Mesothelial cell of epicardium (in vitro differentiated cells): ENCODE results near the gene INHBA. TPM values are rescaled to one million over a fixed set of nuclear protein-coding genes. Genes with fewer than 3 reads are reported as not detected.

ENCODE experiments used
- DNase-seq, 2 experiments: peaks; one replicate each; pipeline ENCODE4 v3.0.0; 2021; ENCODE audit warnings: low spot score in 2 of 2; ENCODE audit not compliant: unreplicated experiment in 2 of 2
- H3K27ac Mint-ChIP-seq: 2 replicates; pipeline ENCODE4 v1.8.0; 2021; ENCODE audit warnings: mixed read lengths
- H3K27me3 Mint-ChIP-seq: 2 replicates; pipeline ENCODE4 v1.8.0; 2021; ENCODE audit warnings: low read depth, mixed read lengths
- H3K36me3 Mint-ChIP-seq: 2 replicates; pipeline ENCODE4 v1.8.0; 2021; ENCODE audit warnings: mixed read lengths
- H3K4me1 Mint-ChIP-seq: 2 replicates; pipeline ENCODE4 v1.8.0; 2021; ENCODE audit warnings: mixed read lengths
- H3K4me3 Mint-ChIP-seq: 2 replicates; pipeline ENCODE4 v1.8.0; 2021; ENCODE audit warnings: mild to moderate bottlenecking, moderate library complexity, mixed read lengths
- H3K9me3 Mint-ChIP-seq: 2 replicates; pipeline ENCODE4 v1.8.0; 2021; ENCODE audit warnings: mixed read lengths
- CTCF ChIP-seq: fragments of 200-600 bp; sonication (generic); IDR thresholded peaks from one replicate; pipeline ENCODE4 v1.5.0; 2021; ENCODE audit warnings: antibody characterized with exemption; ENCODE audit not compliant: unreplicated experiment
- total RNA-seq: library from RNA; stranded (reverse); gene quantifications from 3 replicates; pipeline ENCODE4 v1.2.1, GENCODE V29; 2021

INHBA gene
- 47.6 to 51.4 TPM (median 50.6 TPM) in 3 replicates for total RNA-seq

DNA sequence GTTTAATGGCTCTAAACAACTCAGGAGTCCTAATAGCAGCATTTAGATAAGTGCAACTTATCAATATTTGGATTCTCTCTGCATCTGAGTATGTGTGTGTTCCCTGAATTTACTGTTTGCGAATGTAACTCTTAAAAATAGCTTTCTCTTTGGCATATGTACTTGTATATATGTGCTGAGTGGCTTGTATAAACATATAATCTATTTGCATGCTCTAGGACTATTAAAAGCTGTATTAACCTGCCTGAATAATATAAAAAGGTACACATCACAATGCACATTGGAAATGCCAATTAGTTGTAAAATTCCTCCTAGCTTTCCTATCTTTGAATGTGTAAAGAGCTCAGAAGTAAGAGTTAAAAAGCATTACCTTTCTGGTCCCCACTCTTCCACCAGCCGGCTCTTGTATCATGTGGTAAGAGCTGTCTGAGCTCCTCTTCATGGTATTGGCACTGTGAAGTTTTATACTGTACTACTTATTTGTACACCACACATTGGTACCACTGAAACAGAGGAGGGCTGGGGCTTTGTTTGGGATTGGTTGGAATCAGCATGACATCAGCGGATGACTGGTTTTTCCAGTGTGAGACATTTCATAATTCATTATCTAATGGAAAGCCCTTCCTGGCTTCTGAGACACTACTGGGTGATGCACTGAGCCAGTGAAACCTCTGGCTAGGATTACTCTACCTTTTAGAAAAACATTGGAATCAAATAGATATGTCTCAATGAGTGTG is at the start of gene INHBA:
Gene INHBA, minus strand, starts transcription at position 456 of the 737 bp plus-strand sequence. CDS start 2,716 bp downstream, outside the sequence.
- H3K27me3 Mint-ChIP-seq: no peaks in the 10 kb centered on the region
- H3K4me3 Mint-ChIP-seq: peak within 1 kb of the TSS; percentile 88
- no peak for DNase-seq
- H3K4me1 Mint-ChIP-seq: peaks cover 83% of the 10 kb centered on the region
- peak within 1 kb of the TSS; percentile 95 for H3K27ac Mint-ChIP-seq
- H3K36me3 Mint-ChIP-seq: no peaks in the 10 kb centered on the region
- TF ChIP-seq CTCF: no peak
- H3K9me3 Mint-ChIP-seq: no peaks in the 10 kb centered on the region

GRCh38 chr7:41752615-41753014 is 49.7 kb upstream of the INHBA start:
- peaks cover 7% of the 10 kb centered on the region for H3K4me1 Mint-ChIP-seq
- DNase-seq: no peak
- no peak overlapping the region for H3K27ac Mint-ChIP-seq
- H3K9me3 Mint-ChIP-seq: peaks cover 60% of the 10 kb centered on the region
- no peak overlapping the region for H3K4me3 Mint-ChIP-seq
- H3K36me3 Mint-ChIP-seq: peaks cover 18% of the 10 kb centered on the region
- no peak for TF ChIP-seq CTCF
- H3K27me3 Mint-ChIP-seq: no peaks in the 10 kb centered on the region

DNA sequence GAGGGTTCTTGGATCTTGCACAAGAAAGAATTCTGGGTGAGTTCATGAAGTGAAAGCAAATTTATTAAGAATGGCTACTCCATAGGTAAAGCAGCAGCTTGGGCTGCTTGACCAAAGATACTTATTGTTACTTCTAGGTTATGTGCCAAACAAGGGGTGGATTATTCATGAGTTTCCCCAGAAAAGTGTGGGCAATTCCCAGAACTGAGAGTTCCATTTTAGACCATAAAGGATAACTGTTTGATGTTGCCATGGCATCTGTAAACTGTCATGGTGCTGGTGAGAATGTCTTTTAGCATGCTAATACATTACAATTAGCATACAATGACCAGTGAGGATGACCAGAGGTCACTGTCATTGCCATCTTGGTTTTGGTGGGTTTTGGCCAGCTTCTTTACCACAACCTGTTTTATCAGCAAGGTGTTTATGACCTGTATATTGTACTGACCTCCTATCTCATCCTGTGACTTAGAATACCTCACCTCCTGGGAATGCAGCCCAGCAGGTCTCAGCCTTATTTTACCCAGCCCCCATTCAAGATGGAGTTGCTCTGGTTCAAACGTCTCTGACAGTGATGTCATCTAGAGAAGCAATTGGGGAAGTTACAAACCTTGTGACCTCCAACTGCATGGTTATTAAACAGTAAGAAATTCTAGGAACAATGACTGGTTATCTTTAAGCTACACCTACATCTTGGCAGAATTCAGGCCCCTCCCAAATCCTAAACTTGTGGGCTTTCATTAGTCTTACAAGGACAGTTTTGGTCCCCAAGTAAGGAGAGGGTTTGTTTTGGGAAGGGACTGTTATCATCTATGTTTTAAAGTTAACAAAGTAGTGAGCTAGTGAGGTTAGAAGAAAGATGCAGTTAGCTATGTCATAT is 48.0 kb upstream of the INHBA start:
- no peaks in the 10 kb centered on the region for H3K27me3 Mint-ChIP-seq
- H3K4me3 Mint-ChIP-seq: no peak overlapping the region
- TF ChIP-seq CTCF: no peak
- peaks cover 13% of the 10 kb centered on the region for H3K36me3 Mint-ChIP-seq
- H3K4me1 Mint-ChIP-seq: peaks cover 7% of the 10 kb centered on the region
- H3K27ac Mint-ChIP-seq: no peak overlapping the region
- no peak for DNase-seq
- H3K9me3 Mint-ChIP-seq: peaks cover 49% of the 10 kb centered on the region

DNA sequence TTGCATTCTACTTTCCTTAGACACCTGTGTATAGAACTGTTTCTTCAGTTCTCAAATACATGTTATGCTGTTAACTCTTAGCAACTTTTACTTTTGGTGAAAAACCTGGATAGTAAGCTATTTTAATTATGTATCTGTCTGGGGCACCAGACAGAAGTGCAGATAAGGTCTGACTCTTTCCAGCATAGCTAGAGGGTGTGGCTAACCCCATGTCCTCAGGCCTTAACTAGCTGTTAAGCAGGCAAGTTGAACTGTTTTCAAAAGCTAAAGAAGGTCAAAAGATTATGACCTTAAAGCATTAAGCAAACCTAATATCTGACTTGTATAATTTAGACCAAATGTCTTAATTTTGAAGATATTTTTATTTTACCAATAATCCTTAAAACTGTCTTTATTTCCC is 45.1 kb upstream of the INHBA start:
- TF ChIP-seq CTCF: no peak
- Mint-ChIP-seq H3K27me3 (no peaks in the 10 kb centered on the region), H3K9me3 (peaks cover 49% of the 10 kb centered on the region), H3K4me3 (no peak overlapping the region), H3K4me1 (peaks cover 9% of the 10 kb centered on the region), H3K27ac (peak overlapping the region; percentile 14), H3K36me3 (peaks cover 6% of the 10 kb centered on the region)
- no peak for DNase-seq

DNA sequence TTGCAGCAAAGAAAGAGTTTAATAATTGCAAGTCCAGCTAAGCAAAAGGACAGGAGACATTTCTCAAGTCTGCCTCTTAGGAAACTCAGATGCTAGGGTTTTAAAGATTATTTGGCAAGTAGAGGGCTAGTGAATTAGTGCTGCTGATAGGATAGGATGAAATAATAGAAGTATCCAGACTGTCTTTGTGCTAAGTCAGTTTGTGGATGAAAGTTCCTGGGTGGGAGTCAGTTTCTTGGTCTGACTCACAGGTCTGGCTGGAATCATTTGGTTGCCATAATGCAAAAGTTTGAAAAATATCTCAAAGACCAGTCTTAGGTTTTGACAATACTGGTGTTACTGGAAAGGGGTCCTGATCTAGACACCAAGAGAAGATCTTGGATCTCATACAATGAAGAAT is 42.6 kb upstream of the INHBA start:
- Mint-ChIP-seq H3K4me3 (no peak overlapping the region), H3K27ac (no peak overlapping the region)

More for the DNA sequence above, 42.6 kb upstream of the INHBA start:
- no peaks in the 10 kb centered on the region for H3K27me3 Mint-ChIP-seq
- peaks cover 5% of the 10 kb centered on the region for H3K4me1 Mint-ChIP-seq
- peaks cover 48% of the 10 kb centered on the region for H3K9me3 Mint-ChIP-seq
- TF ChIP-seq CTCF: no peak
- DNase-seq: no peak
- H3K36me3 Mint-ChIP-seq: peaks cover 6% of the 10 kb centered on the region
